IPS DF 6.9 (cell line): ENCODE results near the gene BRMS1.

Experiments
- DNase-seq: peaks from one replicate; pipeline ENCODE4 v3.0.0-alpha.2; 2013; ENCODE audit warnings: low read depth, low spot score
- H3K27ac ChIP-seq: one replicate; pipeline ENCODE4 v1.5.1; 2013; ENCODE audit warnings: low read length, control low read depth
- H3K27me3 ChIP-seq: 2 replicates; pipeline ENCODE4 v1.6.1; 2013; ENCODE audit warnings: mild to moderate bottlenecking, low read length; ENCODE audit not compliant: control insufficient read depth, insufficient read depth
- H3K36me3 ChIP-seq: 2 replicates; pipeline ENCODE4 v1.6.1; 2013; ENCODE audit warnings: low read length; ENCODE audit not compliant: control insufficient read depth, insufficient read depth
- H3K4me1 ChIP-seq: 2 replicates; pipeline ENCODE4 v1.6.1; 2013; ENCODE audit warnings: low read length; ENCODE audit not compliant: control insufficient read depth, insufficient read depth
- H3K4me3 ChIP-seq: 2 replicates; pipeline ENCODE4 v1.5.1; 2013; ENCODE audit warnings: mild to moderate bottlenecking, low read length
- H3K9me3 ChIP-seq: 2 replicates; pipeline ENCODE4 v1.6.1; 2013; ENCODE audit warnings: low read length, inconsistent platforms; ENCODE audit not compliant: control insufficient read depth, insufficient read depth
- WGBS: extraction: QIAGEN DNeasy Blood & Tissue Kit; methylation state at CpG from one replicate; pipeline ENCODE4 v1.1.7; 2013; ENCODE audit warnings: mixed read lengths, missing lambda C conversion rate; ENCODE audit not compliant: insufficient read length, insufficient coverage; 5-methylcytosine and 5-hydroxymethylcytosine counted together

Gene BRMS1

DNA sequence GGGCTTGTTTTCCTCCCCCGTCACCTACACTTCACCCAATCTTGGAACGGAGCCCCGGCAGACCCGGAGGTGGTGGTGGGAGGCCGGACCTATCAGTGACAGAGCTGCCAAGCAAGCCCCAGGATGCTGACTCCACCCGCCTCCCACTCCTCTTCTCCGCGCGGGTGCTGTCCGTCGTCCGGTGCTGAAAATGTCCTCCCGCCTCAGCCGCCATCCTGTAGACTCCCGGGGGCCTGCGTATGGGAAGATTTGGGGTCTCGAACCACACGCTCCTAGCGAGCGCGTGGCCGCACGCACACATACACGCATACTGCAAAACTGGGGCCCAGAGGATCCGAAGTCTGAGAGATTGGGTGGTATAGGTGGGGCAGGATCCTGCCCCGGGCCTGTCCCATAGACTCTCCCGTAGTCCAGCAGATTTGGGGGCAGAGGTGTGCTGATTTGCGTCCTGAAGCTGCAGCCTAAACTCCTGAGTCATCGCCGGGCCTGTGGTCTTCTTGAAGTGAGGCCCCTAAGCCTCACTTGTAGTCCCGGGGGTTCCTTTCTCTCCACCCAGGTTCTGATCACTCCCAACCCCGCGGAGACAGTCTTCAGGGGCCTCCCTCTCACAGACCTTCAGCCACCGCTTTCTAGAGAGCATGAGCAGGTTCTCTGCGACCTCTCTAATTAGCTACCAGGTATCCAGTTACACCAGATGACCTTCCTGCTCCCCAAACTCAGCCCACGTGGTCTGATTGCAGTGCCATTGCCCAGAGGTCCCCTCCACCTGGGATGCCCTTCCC, 55.2 kb downstream of the BRMS1 start:
- DNase-seq = no peak
- no peaks in the 10 kb centered on the region for H3K9me3 ChIP-seq
- peaks cover 3% of the 10 kb centered on the region; the same call in 1 of the 2 replicates for H3K4me1 ChIP-seq

DNA sequence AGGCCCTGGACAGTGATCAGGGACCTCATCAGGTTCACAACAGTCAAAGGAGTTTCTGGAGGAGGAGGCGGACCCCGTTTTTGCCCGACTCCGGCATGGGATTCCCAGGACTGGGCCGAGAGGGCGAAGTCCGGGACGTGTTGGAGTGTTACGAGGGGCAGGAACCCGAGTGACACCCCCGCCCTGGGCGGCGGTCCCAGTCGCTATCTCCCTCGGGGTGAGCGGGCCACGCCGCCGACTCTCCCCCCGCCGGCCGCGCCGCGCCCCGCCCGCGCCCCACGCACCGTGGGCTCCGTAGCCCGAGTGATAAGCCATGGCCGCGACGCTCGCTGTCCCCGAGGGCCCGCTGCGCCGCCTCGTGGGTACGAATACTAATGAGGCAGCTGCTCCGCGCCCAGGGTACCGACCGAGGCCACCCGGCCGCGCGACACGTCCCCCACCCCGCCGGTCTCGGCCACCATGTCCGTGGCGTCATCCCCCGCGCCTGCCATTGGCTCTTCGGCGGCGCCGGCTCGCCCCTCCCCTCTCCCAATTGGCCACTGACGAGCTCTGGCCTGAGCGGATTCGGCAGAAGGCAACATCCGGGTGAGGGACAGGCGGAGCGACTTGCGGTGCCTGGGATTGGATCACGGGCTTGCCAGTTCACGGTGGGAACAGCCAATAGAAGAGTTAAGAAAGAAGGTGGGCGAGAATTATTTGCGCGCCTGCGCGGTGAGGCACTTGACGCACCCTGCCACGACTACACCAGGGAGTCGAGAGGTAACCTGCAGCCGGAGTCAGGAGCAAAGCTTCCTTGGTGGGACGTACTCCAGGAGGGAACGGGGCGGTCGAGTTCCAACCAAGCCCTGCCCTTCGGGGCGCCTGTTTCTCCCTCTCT, 56.0 kb downstream of the BRMS1 start, which contains the start of gene YIF1A:
Gene YIF1A (minus strand): TSS at position 473 of the 877 bp plus-strand sequence. CDS start 158 bp downstream, at position 315.
- Histone ChIP-seq H3K27ac (no peak within 1 kb of the TSS), H3K4me1 (peaks cover 3% of the 10 kb centered on the region; the same call in 1 of the 2 replicates), H3K4me3 (peak within 1 kb of the TSS; percentile 89), H3K9me3 (no peaks in the 10 kb centered on the region), H3K27me3 (peaks cover 3% of the 10 kb centered on the region; the same call in 1 of the 2 replicates), H3K36me3 (0 out of 2 replicates have a peak, but pooled peaks cover 4% of the 10 kb centered on the region)
- no CpG with 5 or more reads among the region's 87 CpGs for WGBS
- peak; percentile 99 for DNase-seq

More for the DNA sequence above, 55.2 kb downstream of the BRMS1 start:
- Histone ChIP-seq H3K27me3 (peaks cover 3% of the 10 kb centered on the region; the same call in 1 of the 2 replicates), H3K4me3 (peak overlapping the region; percentile 51; the same call in 1 of the 2 replicates), H3K36me3 (0 out of 2 replicates have a peak, but pooled peaks cover 4% of the 10 kb centered on the region), H3K27ac (no peak overlapping the region)
- no CpG with 5 or more reads among the region's 36 CpGs for WGBS

- H3K4me1 ChIP-seq = peaks cover 3% of the 10 kb centered on the region; the same call in 1 of the 2 replicates
- peaks cover 3% of the 10 kb centered on the region; the same call in 1 of the 2 replicates for H3K27me3 ChIP-seq
- no CpG with 5 or more reads among the region's 20 CpGs for WGBS
- 0 out of 2 replicates have a peak, but pooled peaks cover 4% of the 10 kb centered on the region for H3K36me3 ChIP-seq
- H3K27ac ChIP-seq = no peak overlapping the region
- DNase-seq = no peak
- no peaks in the 10 kb centered on the region for H3K9me3 ChIP-seq
- H3K4me3 ChIP-seq = peak overlapping the region; percentile 89; the same call in 1 of the 2 replicates
These were observed 56.8 kb downstream of the BRMS1 start for GRCh38 chr11:66287889-66288670.
